Cardiac muscle cell (in vitro differentiated cells and primary cell): ENCODE measurements around the gene HOXD3. TPM values are rescaled to one million over a fixed set of nuclear protein-coding genes. Genes with fewer than 3 reads are reported as not detected.
A peak's percentile ranks its signal among the peaks of the same experiment; 100 is the strongest.

Source experiments
- DNase-seq, 2 donors: peaks; one replicate each; pipeline versions ENCODE4 v3.0.0 to v3.0.0-alpha.2; 2010 to 2017; ENCODE audit warnings: low read depth in 1 of 2, low spot score in 1 of 2
- H3K27ac ChIP-seq: fragments of 200-600 bp; sonication (generic); 2 replicates; pipeline ENCODE4 v1.5.1; 2016
- H3K27me3 ChIP-seq: fragments of 200-600 bp; sonication (generic); 2 replicates; pipeline ENCODE4 v1.6.0; 2016; ENCODE audit warnings: control low read depth
- H3K36me3 ChIP-seq: fragments of 200-600 bp; sonication (generic); 2 replicates; pipeline ENCODE4 v1.5.1; 2016; ENCODE audit warnings: control low read depth
- H3K4me1 ChIP-seq: fragments of 200-600 bp; sonication (generic); 2 replicates; pipeline ENCODE4 v1.8.1; 2017; ENCODE audit warnings: low read depth, mild to moderate bottlenecking, mixed run types
- H3K4me3 ChIP-seq: fragments of 200-600 bp; sonication (generic); 2 replicates; pipeline ENCODE4 v1.5.1; 2016; ENCODE audit warnings: mild to moderate bottlenecking
- H3K9me3 ChIP-seq: fragments of 200-600 bp; sonication (generic); 2 replicates; pipeline ENCODE4 v1.5.1; 2017; ENCODE audit warnings: low read depth, mild to moderate bottlenecking, control low read depth
- CTCF ChIP-seq: IDR thresholded peaks from 2 replicates; pipeline ENCODE4 v1.5.1; 2012; ENCODE audit warnings: low read depth, mild to moderate bottlenecking, low read length
- polyA plus RNA-seq: library from polyadenylated mRNA; unstranded; fragments of >200 nt; fragmentation: Nextera tagmentation; extraction: Ambion mirVana; gene quantifications from 2 replicates; pipeline ENCODE4 v1.2.1, GENCODE V29; 2016
- total RNA-seq: library from RNA; depleted of rRNA; stranded (reverse); fragments of >200 nt; gene quantifications from 2 replicates; pipeline ENCODE4 v1.2.3, GENCODE V29; 2016

HOXD3 gene
- total and polyA plus RNA-seq, 2 experiments from 2014 or later = 0.12 TPM; not detected in 1

- H3K4me1 ChIP-seq = peaks cover 10% of the 10 kb centered on the region
- peaks cover 100% of the 10 kb centered on the region for H3K27me3 ChIP-seq
- no peaks in the 10 kb centered on the region for H3K9me3 ChIP-seq
- H3K27ac ChIP-seq = no peak overlapping the region
- no peaks in the 10 kb centered on the region for H3K36me3 ChIP-seq
- DNase-seq = no peak
- no peak for TF ChIP-seq CTCF
- H3K4me3 ChIP-seq = no peak overlapping the region
Observed at GRCh38 chr2:176160986-176161824, 4.1 kb downstream of the HOXD3 start.

GRCh38 chr2:176161825-176162626, 4.9 kb downstream of the HOXD3 start:
- peak in 1 of 2 donors; percentile 25 for DNase-seq
- Histone ChIP-seq H3K4me3 (no peak overlapping the region), H3K4me1 (peaks cover 10% of the 10 kb centered on the region), H3K9me3 (no peaks in the 10 kb centered on the region), H3K27me3 (peaks cover 100% of the 10 kb centered on the region), H3K27ac (no peak overlapping the region), H3K36me3 (no peaks in the 10 kb centered on the region)
- TF ChIP-seq CTCF = no peak

GRCh38 chr2:176162911-176163671, 6.0 kb downstream of the HOXD3 start:
- H3K27ac ChIP-seq = no peak overlapping the region
- H3K4me3 ChIP-seq = no peak overlapping the region
- peaks cover under 1% of the 10 kb centered on the region for H3K4me1 ChIP-seq
- DNase-seq = no peak
- H3K27me3 ChIP-seq = peaks cover 100% of the 10 kb centered on the region
- H3K36me3 ChIP-seq = no peaks in the 10 kb centered on the region
- TF ChIP-seq CTCF = no peak
- H3K9me3 ChIP-seq = no peaks in the 10 kb centered on the region

- peaks cover 100% of the 10 kb centered on the region for H3K27me3 ChIP-seq
- no peaks in the 10 kb centered on the region for H3K36me3 ChIP-seq
- no peak for TF ChIP-seq CTCF
- no peak overlapping the region for H3K27ac ChIP-seq
- no peaks in the 10 kb centered on the region for H3K9me3 ChIP-seq
- H3K4me1 ChIP-seq = no peaks in the 10 kb centered on the region
- no peak overlapping the region for H3K4me3 ChIP-seq
- DNase-seq = no peak
Observed at GRCh38 chr2:176163672-176164056, 6.6 kb downstream of the HOXD3 start.

- H3K4me3 ChIP-seq = no peak overlapping the region
- no peak overlapping the region for H3K27ac ChIP-seq
- no peak for DNase-seq
- H3K9me3 ChIP-seq = no peaks in the 10 kb centered on the region
- H3K4me1 ChIP-seq = no peaks in the 10 kb centered on the region
- peaks cover 100% of the 10 kb centered on the region for H3K27me3 ChIP-seq
- TF ChIP-seq CTCF = no peak
- no peaks in the 10 kb centered on the region for H3K36me3 ChIP-seq
Observed at GRCh38 chr2:176164201-176164600, 7.1 kb downstream of the HOXD3 start.
